HG03457 (cell line): ENCODE results near the gene OTOL1.
A peak's percentile ranks its signal among the peaks of the same experiment; 100 is the strongest.

Experiments used
- ATAC-seq: cut with Tn5 transposase; IDR thresholded peaks from one replicate; pipeline ENCODE4 v1.9.1; 2021; ENCODE audit warnings: moderate number of reproducible peaks; ENCODE audit not compliant: unreplicated experiment

Gene OTOL1

DNA sequence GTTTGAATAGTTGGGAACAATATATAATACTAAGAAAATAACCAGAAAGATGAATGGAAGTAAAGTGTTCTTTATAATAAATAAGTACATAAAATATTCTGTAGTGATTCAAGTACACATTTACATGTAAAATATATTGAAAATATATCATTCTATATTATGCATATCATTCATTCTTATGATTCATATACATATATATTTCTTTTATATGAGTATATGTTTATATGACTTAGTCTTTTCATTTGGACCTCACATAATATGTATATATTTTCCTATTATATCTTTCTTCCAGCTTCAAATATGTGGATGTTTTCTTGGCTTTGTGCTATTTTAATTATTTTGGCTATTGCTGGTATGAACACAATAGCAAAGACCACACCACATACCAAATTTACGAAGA, at the start of gene OTOL1:
TSS of gene OTOL1 (plus strand) at position 301 of the 400 bp plus-strand sequence. CDS start at position 301, 0 bp downstream.
- no peak for ATAC-seq

DNA sequence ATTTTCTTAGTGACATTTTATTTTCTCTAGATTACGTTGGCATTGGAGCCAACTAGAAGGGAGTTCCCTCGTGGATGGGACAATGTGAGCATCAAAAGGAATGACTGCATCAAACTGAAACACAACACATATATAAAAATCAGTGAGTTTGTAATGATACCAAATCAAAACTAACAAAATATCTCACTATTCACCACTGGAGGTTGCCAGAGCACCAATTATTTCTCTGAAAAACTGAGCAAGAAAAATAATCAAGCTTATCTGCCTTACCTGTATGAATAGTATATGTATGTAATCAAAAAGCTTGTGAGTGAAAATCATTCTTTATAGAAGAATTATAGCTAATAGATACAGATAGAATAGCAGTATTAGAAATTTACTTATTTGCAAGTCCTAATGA, 46.8 kb upstream of the OTOL1 start:
- no peak for ATAC-seq

DNA sequence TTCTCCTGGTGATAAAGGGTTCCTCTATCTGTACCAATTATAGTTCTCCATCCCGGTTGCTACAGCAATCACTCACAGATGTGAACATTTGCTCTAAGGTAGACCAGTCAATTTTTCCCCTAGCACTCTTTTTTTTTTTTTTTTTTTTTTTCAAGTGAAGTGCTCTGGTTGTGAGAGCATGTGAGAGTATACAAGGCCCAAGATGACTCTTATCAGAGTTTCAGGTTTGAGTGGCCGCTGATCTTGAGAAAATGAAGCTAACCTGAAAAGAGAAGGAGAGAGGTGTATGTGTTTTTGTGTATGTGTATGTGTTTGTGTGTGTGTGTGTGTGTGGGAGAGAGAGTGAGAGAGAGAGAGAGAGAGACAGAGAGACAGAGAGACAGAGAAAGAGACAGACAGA, 44.4 kb upstream of the OTOL1 start:
- ATAC-seq, result no peak

DNA sequence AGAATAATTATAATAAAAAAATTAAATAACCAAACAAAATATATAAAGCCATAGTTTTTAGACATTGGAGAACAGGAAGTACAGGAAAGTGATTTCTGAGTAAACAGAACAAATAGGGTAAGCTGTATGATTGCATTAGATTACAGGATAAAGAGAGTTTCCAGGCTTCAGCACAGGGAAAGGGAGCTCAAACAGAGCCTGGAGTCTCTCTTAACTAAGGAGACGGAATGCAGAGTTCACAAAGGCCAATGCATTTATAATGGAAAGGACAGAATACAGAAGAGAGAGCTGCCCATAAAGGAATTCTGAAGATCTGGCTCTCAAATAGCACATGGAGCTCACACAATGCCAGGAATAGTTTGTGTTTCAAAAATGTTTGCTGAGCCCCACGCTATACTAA, 42.0 kb upstream of the OTOL1 start:
- ATAC-seq, result no peak

DNA sequence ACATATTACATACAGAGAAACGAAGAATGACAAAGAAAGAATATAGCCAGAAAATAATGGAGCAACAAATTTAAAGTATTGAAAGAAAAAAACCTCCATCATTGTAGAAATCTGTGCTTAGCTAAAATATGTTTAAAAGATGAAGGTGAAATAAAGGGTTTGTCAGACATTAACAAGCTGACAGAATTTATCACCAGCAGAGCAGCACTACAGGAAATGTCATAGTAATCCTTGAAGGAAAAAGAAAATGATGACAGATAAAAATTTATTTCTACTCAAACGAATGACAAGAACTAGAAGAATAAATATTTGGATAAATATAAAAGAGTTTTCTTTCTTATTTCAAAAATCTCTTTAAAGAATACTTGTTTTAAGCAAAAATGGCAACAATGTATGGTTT, 40.6 kb upstream of the OTOL1 start:
- no peak for ATAC-seq

DNA sequence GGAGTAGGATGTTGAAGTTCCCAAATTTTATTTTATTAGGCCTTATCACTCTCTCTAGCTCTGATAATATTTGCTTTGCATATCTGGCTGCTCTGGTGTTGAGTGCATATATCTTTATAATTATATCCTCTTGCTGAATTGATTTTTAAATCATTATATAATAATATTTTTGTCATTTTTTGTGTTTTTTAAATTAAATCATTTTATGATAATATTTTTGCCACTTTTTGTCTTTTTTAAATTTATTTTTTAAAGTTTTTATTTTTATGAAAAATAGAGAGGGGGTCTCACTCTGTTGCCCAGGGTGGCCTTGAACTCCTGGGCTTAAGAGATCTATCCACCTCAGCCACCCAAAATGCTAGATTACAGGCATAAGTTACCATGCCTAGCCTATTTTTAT, 34.5 kb upstream of the OTOL1 start:
- ATAC-seq, result no peak

DNA sequence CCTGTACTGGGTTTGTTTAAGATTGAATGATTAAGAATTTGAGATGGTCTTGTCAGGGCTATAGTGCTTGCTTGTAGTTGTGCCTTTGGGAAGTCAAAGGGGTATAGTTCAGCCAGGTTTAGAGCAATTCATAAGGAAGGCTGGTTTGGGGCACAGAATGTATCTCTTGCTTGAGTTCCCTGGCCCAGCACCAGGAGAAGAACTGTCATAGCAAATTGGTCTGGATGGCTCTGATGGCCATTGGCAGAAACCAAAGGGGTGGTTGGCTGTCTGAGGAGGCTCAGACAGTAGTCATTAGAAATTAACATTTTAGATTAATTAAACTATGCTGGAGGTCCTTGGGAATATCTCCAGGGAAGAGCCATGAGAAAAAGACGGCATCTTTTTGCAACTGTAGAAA, 25.4 kb upstream of the OTOL1 start:
- ATAC-seq, result no peak

DNA sequence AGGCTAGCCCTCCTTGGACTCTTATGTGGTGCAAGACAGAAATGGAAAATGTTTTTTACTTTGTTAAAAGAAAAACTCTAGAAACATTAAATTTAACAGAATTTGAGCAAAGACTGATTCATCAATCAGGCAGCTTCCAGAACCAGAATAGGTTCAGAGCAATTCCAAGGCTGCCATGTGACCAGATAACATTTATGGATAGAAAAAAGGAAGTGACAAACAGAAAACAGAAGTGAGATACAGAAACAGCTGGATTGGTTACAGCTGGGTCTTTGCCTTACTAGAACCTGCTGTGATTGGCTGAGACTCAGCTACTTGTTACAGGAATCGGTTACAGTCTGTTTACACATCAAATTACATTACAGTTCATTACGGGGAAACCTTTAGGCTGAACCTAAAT, 22.5 kb upstream of the OTOL1 start:
- ATAC-seq, result no peak

DNA sequence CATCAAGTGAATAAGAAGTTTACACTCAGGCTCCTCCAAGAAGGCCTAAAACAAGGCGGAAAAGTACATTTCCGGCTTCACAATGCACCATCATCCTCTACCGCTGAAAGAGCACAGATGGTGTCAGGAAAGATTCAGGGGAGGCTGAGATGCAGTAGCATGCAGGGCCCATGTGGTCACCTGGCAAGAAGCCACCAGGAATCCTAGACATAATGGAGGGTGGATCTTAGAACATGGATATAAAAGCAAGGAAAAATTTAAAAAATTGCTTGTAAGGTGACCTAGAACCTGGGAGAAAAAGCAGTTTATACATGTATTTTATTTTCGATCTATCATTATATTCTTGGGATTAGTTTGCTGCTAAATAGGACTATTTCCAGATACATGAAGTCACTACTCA, 21.9 kb upstream of the OTOL1 start:
- ATAC-seq, result no peak

DNA sequence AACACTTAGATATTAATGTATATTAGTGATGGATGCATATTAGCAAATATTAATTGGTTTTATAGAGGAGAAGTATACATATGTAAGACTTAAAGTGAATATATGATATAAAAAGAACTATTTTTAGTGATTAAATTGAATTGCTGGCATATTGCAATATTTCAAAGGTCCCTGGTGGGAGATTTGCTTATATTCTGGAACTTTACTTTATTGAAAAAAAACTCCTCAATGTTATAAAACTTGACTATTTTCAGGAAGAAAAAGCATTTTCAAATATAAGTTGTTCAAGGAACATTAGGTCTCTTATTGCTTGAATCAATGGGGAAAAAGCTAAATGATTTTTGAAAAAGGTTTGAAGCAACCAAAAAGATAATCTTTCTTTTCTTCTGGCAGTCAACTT, 21.4 kb upstream of the OTOL1 start:
- no peak for ATAC-seq

DNA sequence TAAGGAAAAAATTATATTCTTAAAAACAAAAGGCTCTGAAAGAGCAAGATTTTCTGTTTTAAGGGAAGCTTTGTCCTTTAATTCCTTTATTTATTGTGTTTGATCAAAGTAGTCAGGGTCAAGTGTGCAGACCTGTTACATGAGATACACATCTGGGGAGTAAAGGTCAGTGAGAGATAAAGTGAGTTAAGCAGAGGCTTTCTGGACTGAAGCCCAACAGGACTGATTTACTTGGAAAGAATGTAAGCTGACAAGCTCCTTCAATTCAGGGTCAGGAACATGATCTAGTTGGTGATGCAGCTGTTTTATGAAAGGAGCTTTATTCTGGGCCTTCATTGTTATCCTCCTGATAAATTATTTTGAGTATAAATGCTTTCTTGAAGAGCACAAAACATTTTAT, 20.7 kb upstream of the OTOL1 start:
- ATAC-seq, result no peak

DNA sequence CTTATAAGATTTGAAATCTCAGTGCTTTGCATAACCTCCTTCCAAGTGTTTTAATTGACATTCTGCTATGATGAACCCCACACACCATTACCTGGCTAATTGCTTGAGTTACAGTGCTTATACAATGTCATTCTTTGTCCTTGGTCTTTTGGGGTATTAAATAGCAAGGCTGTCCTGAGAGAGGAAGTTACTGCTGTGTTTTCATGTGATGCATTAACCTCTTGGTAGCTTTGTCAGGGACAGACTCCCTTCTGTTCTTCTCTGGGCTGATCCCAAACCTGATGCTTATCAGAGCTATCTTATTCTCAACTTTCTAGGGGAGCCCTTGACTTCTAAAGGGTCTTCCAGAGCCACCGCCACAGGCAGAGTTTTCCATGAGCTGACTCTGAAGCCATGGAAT, 12.4 kb upstream of the OTOL1 start:
- ATAC-seq, result no peak

DNA sequence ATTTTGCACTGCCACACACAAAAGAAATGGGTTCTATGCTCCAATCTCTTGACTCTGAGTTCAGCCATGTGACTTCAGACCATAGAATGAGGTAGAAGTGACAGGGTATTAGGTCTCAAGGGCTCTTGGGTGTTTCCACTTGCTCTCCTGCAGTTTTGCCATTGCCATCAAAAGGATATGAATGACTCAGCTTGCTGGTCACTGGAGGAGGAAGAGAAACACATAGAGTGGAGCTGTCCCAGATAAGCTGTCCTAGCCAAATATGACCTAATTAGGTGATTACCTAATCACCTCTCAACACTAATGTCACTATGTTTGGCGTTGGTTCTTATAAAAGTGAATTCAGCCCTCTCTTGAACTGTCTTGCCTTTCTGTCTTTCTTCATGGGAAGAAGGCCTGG, 8.3 kb upstream of the OTOL1 start:
- peak; percentile 66 for ATAC-seq

DNA sequence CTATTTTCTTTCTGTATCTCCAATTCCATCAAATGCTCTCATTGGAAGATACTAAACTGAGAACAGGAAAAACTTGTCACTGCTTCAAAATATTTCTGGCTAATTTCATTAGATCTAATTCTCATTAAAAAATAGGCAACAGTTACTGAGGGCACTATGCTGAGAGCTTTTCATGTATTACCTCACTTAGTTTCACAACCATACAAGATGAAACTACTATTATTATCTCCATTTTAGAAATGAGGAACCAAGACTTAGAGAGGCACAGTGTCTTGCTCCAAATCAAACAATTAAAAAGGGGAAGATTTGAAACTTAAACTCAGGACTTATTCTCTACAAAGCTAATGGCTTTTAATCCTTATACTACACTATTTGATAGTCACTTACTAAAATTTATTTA, 7.2 kb upstream of the OTOL1 start:
- ATAC-seq, result peak; percentile 93

DNA sequence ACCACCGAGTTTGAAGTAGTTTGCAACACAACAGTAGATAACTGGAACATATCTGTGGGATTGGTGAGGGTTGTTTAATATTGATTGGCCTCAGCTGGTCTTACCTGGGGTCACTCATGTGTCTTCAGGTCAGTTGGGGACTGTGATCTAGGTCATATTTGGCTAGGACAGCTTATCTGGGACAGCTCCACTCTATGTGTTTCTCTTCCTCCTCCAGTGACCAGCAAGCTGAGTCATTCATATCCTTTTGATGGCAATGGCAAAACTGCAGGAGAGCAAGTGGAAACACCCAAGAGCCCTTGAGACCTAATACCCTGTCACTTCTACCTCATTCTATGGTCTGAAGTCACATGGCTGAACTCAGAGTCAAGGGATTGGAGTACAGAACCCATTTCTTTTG, 5.8 kb upstream of the OTOL1 start:
- ATAC-seq, result peak; percentile 44

DNA sequence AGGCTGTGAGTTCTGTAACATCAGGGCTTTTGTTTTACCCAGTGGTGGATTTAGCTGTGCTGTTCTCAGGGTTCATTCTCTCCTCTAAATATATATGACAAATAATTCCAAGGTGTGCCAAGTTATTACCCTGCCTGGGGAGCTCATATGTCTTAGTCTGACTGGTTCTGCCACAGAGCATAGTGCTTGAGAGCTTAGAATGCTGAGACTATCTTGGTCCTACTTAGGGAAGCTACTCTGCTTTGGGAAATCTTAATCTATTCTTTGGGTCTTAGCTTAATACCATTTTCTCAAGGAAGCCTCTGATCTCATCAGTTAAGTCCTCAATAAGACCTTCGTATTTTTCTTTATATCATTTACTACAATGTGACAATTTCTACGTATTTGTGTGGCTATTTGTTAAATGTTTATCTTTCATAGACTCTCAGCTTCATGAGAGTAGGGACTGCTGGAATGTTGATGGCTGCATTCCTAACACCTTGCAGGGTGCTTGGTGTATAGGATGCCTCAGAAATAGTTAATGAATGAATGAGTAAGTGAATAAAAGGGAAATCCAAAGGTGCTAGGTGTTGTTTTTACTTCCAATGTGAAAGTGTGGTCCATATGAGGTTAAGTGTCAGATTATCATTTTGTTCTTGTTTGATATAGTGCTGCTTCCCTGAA, 1.8 kb downstream of the OTOL1 start:
- ATAC-seq, result no peak

DNA sequence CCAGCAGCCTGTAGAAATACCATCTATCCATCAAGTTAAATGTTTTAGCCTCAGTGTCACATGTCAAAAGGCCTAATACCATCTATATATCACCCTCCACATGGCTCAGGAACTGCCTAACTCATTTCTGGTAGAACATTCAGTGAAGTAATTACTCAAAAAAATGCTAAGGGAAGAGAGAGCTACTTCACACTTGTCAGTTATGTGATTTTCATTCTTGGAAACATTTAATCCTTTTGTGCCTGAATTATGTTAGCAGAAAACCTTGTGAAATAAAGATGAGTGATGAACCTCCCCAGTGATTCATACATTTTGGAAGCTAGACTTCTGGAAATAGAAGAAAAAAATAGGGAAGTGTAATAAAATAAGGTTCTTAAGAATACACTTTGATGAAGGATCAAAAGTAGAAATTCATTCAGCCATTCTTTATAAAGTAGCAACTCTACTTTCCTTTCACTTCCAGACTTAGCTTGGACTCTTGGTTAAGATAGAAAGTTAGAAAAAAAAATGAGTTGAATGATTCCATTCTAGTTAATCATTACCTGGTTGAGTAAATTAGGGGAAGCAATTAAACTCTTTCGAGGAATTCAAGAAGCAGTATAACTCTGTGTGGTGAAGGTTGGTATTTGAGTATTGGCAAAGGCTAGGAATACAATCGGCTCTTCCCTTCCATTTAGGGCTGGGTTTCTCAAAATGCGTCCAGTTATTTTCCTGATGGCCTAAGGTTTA, 3.6 kb downstream of the OTOL1 start:
- ATAC-seq, result no peak

DNA sequence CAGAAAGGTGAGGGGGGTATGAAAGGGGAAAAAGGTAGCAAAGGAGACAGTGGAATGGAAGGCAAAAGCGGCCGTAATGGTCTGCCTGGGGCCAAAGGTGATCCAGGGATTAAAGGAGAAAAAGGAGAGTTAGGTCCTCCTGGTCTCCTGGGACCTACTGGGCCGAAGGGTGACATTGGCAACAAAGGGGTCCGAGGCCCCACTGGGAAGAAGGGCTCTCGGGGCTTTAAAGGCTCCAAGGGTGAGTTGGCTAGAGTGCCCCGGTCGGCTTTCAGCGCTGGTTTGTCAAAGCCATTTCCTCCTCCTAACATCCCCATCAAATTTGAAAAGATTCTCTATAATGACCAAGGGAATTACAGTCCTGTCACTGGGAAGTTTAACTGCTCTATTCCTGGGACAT, 6.7 kb downstream of the OTOL1 start:
- ATAC-seq, result no peak

DNA sequence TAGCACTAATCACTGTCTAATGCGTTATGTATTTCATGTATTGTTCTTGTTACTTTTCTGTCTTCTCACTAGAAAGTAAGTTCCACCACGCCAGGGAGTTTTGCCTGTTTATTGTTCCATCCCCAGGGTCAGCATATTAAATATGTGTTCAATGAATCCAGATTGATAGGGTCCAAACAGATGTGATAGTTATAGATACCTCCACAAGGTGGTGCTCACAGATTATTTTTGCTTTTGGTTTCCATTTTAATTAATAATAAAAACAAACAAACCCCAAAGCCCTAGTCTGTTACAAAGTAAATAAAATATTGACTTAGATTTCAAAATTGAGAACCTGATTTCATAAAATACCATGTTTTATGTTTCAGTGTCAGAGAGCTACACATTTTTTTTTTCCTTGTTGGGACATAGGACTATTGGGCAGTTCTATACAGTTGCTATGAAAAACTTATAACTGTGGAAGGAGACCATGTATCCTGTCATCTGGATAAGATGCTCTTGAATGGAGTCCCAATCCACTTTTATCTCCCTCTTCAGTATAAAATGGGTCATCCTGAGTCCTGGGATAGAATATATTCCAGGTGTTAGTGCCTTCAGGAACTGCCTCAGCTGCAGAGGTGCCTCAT, 12.4 kb downstream of the OTOL1 start:
- ATAC-seq, result peak; percentile 69

DNA sequence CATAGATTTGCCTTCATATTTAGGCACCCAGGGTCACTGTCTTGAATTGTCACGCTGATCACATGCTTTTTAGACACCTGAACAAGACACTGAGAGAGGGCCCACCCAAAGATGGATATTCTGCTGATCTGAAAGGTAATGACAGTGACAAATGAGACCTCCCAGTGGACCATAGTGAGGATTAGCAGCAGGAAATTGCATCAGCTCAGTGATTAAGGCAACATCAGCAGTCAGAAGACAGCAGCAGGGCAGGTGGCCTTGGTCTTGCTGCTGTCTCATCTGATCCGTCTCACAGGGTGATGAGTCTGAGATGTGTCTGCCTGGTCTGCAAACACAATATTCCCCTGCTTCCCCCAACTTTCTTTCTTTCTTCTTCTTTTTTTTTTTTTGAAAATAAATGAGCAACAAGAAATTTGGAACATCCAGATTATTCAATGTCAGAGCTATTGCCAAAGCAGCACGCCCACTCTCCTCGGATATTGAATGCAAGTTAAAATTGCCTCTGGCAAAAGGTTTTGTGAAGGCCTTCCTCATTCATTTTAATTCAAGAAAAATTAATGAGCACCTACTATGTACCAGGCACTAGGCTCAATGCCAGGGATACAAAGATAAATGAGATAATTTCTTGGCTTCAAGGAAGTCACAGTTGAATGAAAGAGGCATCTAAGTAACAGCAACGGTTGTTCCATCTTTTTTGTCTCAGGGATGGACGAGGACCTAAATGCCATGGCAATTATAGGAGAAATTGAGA, 14.1 kb downstream of the OTOL1 start:
- no peak for ATAC-seq

DNA sequence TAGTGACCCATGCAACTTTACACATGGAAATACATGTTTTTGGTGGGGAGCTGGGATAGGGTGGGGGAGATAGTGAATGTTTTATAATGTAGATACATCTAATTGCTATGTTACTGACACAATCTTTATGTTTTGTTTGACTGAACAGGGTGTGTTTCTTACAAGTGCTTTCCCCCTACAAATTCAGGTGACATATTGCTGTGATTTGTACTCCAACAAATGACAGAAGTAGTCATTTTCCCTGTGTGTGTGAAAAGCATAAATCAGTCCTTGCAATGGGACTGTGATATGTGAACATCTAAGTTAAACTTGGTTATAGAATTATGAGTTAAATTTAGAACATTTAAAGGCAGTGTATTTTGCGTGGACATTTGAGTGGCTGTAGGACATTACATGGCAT, 27.3 kb downstream of the OTOL1 start:
- ATAC-seq, result no peak

DNA sequence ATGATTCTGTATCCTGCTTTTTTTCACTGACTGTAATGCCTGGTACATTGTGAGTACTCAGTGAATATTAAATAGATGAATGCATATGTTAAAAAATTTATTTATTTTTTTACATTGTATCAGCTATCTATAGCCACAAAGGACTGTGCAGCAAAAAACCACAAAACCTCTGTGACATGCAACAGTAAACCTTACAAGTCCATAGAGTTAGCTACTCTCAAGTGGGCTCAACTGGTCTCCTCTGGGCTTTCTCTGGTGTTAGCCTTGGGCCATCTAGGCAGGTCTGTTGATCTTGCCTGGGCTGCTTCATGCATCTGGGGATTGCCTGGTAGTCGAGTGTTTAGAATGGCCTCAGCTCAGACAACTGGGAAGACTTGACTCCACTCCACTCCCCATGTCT, 35.3 kb downstream of the OTOL1 start:
- ATAC-seq, result no peak
